Activated naive CD4-positive, alpha-beta T cell treated with anti-CD3 and anti-CD28 coated beads, Interleukin-2, amount 50 U/mL, for 72 hours (primary cell): ENCODE measurements around the gene TMEM45B. TPM values are rescaled to one million over a fixed set of nuclear protein-coding genes. Genes with fewer than 3 reads are reported as not detected.
"Not testable (repeated sequence)": the region's sequence is repeated elsewhere in the genome, so short reads cannot be mapped to it uniquely, and the experiment has no call there.

Experiments
- ATAC-seq, 2 donors: fragments of 150-1000 bp; cut with Tn5 transposase; 2 replicates each; pipeline ENCODE4 v1.10.0; 2021; ENCODE audit warnings: mild to moderate bottlenecking in 2 of 2, moderate library complexity in 2 of 2
- DNase-seq, 2 donors: peaks; one replicate each; pipeline ENCODE4 v3.0.0; 2021 to 2022; ENCODE audit warnings: low spot score in 2 of 2
- H3K27ac Mint-ChIP-seq, 2 donors: one replicate each; pipeline ENCODE4 v1.8.0; 2022; ENCODE audit warnings: mild to moderate bottlenecking in 2 of 2, mixed read lengths in 2 of 2
- H3K36me3 Mint-ChIP-seq, 2 donors: one replicate each; pipeline ENCODE4 v1.8.0; 2022; ENCODE audit warnings: mixed read lengths in 2 of 2
- H3K9me3 Mint-ChIP-seq, 2 donors: one replicate each; pipeline ENCODE4 v1.8.0; 2022; ENCODE audit warnings: mixed read lengths in 2 of 2
- total RNA-seq, 2 donors: library from RNA; stranded (reverse); gene quantifications; one replicate each; pipeline ENCODE4 v1.2.3, GENCODE V29; 2022

Gene TMEM45B
- total RNA-seq, 2 donors from 2014 or later = 2.3 to 2.9 TPM

- not testable (repeated sequence) for H3K36me3 Mint-ChIP-seq, DNase-seq, H3K9me3 Mint-ChIP-seq, H3K27ac Mint-ChIP-seq
- ATAC-seq = peak; percentile 45 to 78
Observed at GRCh38 chr11:129829497-129829896, 13.8 kb downstream of the TMEM45B start.

- H3K9me3 Mint-ChIP-seq, DNase-seq: not testable (repeated sequence)
- ATAC-seq = peak in 1 of 2 donors; percentile 51
Observed at GRCh38 chr11:129831227-129831626, 15.6 kb downstream of the TMEM45B start.

DNA sequence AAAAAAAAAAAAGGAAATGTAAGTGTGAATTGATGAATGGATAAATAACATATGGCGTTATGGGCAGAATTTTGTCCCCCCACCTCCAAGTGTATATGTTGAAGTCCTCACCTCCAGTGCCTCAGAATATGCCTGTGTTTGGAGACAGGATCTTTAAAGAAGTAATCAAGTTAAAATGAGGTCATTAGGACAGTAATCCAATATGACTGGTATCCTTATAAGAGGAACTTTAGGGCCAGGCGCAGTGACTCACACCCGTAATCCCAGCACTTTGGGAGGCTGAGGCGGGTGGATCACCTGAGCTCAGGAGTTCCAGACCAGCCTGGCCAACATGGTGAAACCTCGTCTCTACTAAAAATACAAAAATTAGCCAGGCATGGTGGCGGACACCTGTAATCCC, 17.6 kb downstream of the TMEM45B start:
- not testable (repeated sequence) for H3K36me3 Mint-ChIP-seq, DNase-seq, H3K27ac Mint-ChIP-seq, H3K9me3 Mint-ChIP-seq, ATAC-seq

More at GRCh38 chr11:129831227-129831626, 15.6 kb downstream of the TMEM45B start:
- not testable (repeated sequence) for H3K36me3 Mint-ChIP-seq, H3K27ac Mint-ChIP-seq

- not testable (repeated sequence) for H3K9me3 Mint-ChIP-seq, H3K36me3 Mint-ChIP-seq, DNase-seq
- peak overlapping the region in 1 of 2 donors; percentile 22 for H3K27ac Mint-ChIP-seq
- peak in 1 of 2 donors; percentile 82 for ATAC-seq
Observed at GRCh38 chr11:129836423-129836891, 20.8 kb downstream of the TMEM45B start.

DNA sequence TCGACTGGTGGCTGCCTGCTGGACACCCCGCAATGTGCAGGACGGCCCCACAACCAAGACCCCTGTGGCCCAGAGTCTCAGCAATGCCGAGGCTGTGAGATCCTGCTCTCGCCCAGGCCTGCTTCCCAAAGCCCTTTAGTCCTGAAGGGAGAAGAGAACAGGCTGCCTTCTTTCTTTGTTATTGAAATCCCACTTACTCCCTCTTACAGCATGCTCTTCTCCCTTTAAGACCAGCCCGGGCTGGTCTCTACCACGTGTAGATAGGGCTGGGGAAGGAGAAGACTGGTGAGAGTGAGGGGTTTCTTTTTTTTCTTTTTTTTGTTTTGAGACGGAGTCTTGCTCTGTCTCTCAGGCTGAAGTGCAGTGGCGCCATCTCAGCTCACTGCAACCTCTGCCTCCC, 21.3 kb downstream of the TMEM45B start:
- Mint-ChIP-seq H3K36me3 (peaks cover 0 to 4% of the 10 kb centered on the region in 2 donors), H3K9me3 (peaks cover 0 to 3% of the 10 kb centered on the region in 2 donors), H3K27ac (no peak overlapping the region)
- DNase-seq = no peak
- ATAC-seq = no peak

GRCh38 chr11:129840236-129840635, 24.6 kb downstream of the TMEM45B start:
- Mint-ChIP-seq H3K36me3 (peaks cover 0 to 4% of the 10 kb centered on the region in 2 donors), H3K9me3 (peaks cover 0 to 4% of the 10 kb centered on the region in 2 donors), H3K27ac (no peak overlapping the region)
- ATAC-seq (no peak), DNase-seq (no peak)

DNA sequence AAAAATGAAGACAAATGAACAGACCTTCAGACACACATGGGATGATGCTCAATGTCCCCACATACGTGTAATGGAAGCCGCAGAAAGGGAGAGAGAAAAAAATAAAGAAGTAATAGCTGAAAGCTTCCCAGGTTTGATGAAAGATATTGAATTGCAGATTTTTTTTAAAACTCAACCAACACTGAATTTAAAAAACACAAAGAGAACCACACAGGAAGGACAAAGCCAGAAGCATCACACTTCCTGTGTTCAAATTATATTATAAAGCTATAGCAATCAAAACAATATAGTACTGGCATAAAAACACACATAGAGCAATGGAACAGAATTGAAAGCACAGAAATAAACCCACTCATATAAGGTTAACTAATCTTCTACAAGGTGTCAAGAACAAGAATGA, 26.5 kb downstream of the TMEM45B start:
- Mint-ChIP-seq H3K9me3 (peaks cover 0 to 4% of the 10 kb centered on the region in 2 donors), H3K27ac (peak overlapping the region in 1 of 2 donors; percentile 52), H3K36me3 (peaks cover 0 to 4% of the 10 kb centered on the region in 2 donors)
- ATAC-seq (no peak), DNase-seq (no peak)

GRCh38 chr11:129846508-129847335, 31.1 kb downstream of the TMEM45B start:
- no peak for DNase-seq
- H3K9me3 Mint-ChIP-seq = peaks cover 0 to 4% of the 10 kb centered on the region in 2 donors
- H3K27ac Mint-ChIP-seq = peak overlapping the region in 1 of 2 donors; percentile 67
- ATAC-seq = peak; percentile 47 to 50
- no peaks in the 10 kb centered on the region for H3K36me3 Mint-ChIP-seq

GRCh38 chr11:129847361-129847760, 31.7 kb downstream of the TMEM45B start:
- not testable (repeated sequence) for ATAC-seq, H3K27ac Mint-ChIP-seq, DNase-seq, H3K36me3 Mint-ChIP-seq, H3K9me3 Mint-ChIP-seq

GRCh38 chr11:129849447-129850130, 33.9 kb downstream of the TMEM45B start:
- Mint-ChIP-seq H3K27ac (no peak overlapping the region), H3K36me3 (no peaks in the 10 kb centered on the region), H3K9me3 (no peaks in the 10 kb centered on the region)
- DNase-seq (no peak), ATAC-seq (no peak)

GRCh38 chr11:129852125-129852740, 36.6 kb downstream of the TMEM45B start:
- Mint-ChIP-seq H3K27ac (no peak overlapping the region), H3K9me3 (no peaks in the 10 kb centered on the region), H3K36me3 (no peaks in the 10 kb centered on the region)
- ATAC-seq = no peak
- DNase-seq = no peak

GRCh38 chr11:129853518-129854231, 38.0 kb downstream of the TMEM45B start:
- Mint-ChIP-seq H3K36me3 (no peaks in the 10 kb centered on the region), H3K9me3 (no peaks in the 10 kb centered on the region), H3K27ac (peak overlapping the region; percentile 39 to 92)
- ATAC-seq = peak; percentile 68 to 69
- DNase-seq = peak in 1 of 2 donors; percentile 36

DNA sequence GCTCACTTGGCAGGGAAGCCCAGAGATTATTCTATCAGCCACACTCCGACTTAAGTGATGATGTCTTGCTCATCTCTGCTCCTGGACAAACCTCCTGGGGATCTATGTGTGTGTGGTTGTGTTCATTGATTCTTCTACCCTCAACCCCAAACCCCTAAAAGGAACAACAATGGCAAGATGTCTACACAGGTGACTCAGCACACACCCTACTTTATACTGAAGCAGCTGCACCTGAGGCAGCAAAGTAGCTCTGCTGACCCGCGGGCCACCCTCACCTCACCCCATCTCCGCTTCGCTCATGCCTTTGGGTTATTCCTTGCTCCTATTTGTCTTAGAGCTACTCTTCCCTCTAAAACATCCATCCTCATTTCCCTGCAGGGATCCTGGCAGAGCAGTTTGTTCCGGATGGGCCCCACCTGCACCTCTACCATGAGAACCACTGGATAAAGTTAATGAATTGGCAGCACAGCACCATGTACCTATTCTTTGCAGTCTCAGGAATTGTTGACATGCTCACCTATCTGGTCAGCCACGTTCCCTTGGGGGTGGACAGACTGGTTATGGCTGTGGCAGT, 38.7 kb downstream of the TMEM45B start:
- DNase-seq (no peak), ATAC-seq (peak; percentile 28 to 39)
- no peaks in the 10 kb centered on the region for H3K9me3 Mint-ChIP-seq
- peak overlapping the region; percentile 39 to 92 for H3K27ac Mint-ChIP-seq
- H3K36me3 Mint-ChIP-seq = peaks cover 0 to 2% of the 10 kb centered on the region in 2 donors

DNA sequence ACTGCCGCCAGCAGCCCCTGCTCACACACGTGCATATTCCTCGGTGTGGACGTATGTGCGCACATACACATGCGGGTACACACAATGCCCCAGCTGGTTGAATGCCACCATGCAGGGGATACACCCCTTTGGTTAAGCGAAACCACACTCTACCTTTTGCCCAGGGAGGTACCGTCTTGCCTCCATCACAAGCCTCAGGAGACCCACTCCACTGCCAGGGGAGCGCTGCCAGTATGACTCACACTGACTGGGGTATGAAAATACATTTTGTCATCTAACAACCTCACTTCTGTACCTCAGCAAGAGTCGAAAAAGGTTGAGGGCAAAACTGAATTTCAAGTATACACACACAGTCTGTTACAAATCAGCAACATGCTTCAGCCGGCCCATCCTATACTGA, 39.4 kb downstream of the TMEM45B start:
- H3K9me3 Mint-ChIP-seq = no peaks in the 10 kb centered on the region
- no peak overlapping the region for H3K27ac Mint-ChIP-seq
- DNase-seq = no peak
- ATAC-seq = peak; percentile 31 to 39
- H3K36me3 Mint-ChIP-seq = peaks cover 0 to 10% of the 10 kb centered on the region in 2 donors

- Mint-ChIP-seq H3K9me3 (no peaks in the 10 kb centered on the region), H3K27ac (peak overlapping the region in 1 of 2 donors; percentile 54), H3K36me3 (peaks cover 0 to 18% of the 10 kb centered on the region in 2 donors)
- DNase-seq (no peak), ATAC-seq (no peak)
Observed at GRCh38 chr11:129856036-129856435, 40.4 kb downstream of the TMEM45B start.
